Fibroblast of skin of abdomen (primary cell): ENCODE results near the gene VSTM4.
A peak's percentile ranks its signal among the peaks of the same experiment; 100 is the strongest.

Experiments
- DNase-seq: peaks from one replicate; pipeline ENCODE4 v3.0.0-alpha.2; 2013

The VSTM4 gene

DNA sequence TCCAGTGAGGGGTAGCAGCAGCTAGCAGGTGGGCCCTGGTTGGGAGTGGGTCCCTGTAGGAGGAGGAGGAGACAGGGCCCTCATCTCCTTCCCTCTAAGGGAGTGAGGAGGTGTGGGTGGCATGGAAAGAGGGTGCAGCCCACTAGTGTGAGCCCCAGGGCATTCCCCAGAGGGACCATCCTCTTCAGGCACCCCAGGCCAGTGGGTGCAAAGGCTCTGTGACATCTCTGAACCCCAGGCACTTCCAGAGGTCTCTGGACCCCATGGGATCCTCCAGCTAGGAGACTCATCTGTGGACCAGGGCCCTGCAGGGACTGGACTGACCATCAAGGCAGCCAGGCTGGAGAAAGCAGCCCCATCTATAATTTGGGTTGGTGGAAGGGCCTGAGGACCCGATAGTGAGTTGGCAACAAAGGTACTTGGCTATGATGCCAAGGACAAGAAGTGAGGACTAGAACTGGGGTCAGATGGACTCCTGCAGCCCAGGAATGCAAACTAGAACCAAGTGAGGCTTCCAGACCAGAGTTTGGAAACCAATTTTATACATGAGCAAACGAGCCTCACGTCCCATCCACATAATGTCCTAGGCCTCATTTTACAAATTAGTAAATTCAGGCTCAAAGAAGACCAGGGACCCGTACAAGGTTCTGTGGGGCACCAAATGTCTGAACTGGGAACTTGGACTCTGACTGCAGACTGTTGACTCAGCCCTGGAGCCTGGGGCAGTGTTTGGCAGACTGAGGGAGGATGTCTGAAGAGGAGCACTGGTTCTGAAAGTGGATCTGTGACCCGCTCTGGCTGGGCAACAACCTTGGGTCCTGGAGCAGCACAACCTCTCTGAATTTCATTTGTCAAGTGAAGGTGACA is 1.4 kb upstream of the VSTM4 start:
- no peak for DNase-seq

DNA sequence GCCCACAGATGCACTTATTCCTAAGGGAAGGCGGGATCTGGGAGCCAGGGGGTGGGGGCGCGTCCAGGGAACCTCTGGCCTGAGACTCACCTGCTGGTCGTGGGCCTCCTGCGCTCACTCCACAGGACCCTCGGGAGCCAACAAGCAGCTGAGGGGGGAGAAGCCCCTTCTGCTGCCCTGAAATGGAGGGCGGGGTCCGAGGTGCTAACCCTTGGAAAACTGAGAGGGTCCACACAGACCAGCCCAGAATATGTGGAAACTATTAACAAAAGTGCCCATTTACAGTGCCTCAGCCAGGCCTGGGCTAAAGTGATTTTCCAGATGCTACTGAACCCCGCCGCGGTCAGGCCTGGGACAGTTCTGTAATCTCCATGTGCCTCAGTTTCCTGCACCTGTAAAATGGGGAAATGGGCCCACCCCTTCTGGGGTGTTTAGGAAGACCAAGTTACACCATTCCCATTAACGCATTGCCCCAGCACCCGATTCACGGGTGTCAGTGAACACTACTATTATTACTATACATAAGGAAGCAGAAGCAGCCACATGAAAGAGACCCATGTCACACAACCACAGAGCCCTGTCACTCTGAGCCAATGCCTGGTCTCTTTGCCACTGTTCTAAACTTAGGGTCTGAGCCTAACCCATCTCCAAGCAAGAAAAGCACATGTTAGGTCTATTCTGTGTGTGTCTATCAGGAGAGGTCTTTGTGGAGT is 630 bp upstream of the VSTM4 start:
- DNase-seq, result no peak

DNA sequence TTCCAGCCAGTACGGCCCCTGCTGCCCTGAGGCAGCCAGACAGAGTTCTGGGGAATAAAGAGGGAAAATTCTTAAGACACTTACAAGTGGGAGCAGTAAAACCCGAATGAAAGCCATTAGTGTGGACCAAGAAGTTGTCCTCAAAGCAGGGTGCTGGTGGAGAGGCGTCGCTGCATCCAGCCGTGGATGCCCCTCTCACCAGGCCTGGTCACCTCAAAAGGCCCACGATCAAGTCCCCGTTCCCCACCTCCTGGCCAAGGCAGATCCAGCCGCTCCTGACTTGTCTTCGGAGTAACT is 656 bp downstream of the VSTM4 start:
- no peak for DNase-seq

DNA sequence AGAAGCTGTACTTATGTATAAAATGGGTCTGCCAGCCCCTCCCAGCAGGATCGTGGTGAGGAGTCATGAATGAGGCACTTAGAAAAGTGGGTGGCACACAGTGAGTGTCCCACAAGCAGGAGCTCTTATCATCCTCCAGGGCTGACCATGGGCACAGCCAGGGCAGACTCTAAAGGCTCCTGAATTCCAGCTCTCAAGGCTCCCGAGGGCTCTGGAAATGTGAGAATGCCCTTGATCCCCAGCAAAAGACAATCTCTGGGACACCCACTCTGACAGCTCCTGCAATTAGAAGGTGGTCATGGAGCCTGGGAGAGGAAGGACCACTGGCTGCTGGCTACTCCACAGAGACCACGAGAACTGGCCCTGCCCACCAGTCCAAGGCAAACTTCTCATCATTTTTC is 1.6 kb downstream of the VSTM4 start:
- DNase-seq, result no peak

DNA sequence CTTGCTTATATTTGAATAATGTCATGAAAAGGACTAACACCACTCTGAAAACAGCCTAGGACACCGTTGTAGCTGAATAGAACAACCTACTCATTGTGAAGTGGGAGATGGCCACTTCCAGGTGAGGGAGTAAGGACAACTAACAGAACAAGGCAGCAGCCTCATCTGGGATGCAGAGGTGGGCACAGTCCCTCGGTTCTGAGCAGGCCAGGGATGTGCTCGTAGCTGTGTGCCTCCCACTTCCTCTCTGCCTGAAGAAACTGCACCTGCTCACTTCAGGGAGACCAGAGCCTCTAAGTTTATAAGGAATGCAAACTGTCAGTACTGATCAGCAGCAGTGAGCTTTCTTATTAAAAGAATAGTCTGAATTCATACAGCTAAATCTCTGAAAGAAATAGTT is 2.5 kb downstream of the VSTM4 start:
- DNase-seq, result no peak

DNA sequence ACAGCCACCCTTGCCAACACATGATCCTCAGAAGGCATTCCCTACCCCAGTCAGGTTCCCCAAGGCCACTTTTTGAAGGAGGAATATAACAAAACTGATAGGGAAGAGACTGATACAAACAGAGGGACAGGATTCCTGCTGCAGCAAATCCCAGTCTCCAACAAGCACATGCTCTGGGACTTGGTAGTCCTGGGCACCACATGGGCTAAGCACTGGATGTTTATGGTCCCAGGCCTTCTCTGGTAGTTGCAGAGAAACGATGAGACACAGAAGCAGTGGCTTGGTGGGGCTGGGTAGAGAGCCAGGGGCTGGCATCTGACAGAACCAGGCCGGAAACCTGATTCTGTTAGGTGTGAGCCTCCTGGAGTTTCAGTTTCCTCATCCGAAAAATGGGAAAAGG is 3.2 kb downstream of the VSTM4 start:
- DNase-seq, result no peak

DNA sequence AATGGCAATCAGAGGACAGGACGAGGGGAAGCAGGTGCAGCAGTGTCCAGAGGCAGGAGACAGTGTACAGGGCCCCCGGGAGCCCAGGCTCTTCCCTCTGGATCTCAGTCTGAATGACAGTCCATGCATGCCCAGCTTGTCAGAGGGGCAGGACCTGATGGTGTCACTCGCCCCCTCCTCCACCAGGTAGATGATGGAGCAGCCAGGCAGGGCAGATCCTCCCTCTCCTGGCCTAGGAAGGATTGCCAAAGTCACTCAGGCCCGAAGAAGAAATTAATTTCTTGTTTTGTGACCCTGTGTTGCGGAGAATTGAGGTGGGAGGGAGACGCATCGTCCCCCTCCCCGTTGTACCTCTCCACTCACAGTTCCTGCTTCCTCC is 4.0 kb downstream of the VSTM4 start:
- no peak for DNase-seq

DNA sequence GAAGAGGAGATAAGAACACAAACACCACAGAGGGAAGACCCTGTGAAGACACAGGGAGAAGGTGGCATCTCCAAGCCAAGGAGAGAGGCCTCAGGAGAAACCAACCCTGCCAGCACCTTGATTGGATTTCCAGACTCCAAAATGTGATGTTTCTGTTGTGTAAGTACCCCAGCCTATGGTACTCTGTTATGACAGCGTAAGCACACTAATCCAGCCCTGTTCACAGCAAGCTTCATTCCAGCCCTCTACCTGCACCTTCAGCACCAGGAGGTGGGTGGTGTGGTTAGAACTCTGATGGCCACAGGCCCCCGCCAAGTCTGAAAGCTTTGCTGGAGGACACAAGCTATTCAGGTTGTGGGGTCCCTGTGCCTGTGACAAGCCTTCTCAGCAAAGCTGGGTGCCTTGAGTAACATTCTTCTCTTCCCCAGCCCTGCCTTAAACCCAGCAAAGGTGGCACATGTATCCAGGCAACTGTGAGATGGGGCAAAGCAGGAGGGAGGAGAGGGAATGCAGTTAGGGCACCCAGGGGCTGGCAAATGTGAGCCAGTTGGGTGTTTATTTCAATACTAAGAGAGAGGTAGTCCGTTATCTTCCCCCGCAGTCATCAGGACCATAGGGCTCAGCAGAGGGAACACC is 4.5 kb downstream of the VSTM4 start:
- no peak for DNase-seq

DNA sequence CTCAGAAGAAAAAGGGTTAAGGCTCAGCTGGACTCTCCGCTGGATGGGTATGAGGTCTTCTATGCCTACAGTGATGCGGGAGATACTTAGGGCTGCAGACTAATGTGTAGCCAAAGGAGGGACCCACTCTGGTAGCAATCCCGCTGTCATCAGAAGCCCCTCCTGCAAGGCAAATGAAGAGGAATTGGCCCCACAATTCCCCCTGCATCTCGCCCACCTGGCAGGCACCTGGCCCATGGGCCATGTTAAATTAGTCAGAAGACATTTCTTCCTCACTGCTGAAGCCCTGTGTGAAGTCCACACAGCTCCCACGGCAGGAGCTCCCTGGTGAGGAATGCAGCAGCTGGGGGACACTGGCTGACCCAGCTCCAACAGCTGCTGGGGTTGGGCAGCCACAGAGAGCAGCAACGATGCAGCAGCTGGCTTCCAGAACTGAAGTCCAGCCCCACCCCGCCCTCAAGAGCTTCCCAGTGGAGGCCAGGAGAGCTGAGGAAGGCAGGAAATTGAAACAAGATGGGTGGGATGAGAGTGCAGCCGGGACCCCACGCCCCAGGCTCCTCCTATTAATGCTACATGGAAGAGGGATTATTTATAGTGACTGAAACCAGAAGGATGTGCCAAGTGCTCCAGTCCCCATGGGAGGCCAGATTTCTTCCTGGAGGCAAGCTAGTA is 5.5 kb downstream of the VSTM4 start:
- peak; percentile 88 for DNase-seq

DNA sequence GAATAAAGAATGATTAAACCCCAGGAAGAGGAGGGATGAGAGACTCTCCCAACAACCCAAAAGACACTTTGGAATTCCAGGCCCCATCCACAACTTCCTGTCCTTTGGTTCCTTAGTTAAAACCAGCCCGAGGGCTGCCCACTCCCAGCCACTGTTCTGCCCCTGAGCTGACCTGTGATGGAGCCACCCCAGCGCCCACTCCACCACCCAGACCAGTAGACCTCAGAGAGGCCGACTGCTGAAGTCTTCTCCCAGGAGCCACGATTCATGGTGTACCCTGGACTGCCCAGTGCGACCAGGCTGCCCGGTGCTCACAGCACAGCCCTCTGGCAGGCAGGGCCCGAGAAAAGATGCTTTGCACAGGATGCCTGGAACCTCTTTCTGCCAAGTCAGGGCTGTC is 6.7 kb downstream of the VSTM4 start:
- DNase-seq, result no peak

DNA sequence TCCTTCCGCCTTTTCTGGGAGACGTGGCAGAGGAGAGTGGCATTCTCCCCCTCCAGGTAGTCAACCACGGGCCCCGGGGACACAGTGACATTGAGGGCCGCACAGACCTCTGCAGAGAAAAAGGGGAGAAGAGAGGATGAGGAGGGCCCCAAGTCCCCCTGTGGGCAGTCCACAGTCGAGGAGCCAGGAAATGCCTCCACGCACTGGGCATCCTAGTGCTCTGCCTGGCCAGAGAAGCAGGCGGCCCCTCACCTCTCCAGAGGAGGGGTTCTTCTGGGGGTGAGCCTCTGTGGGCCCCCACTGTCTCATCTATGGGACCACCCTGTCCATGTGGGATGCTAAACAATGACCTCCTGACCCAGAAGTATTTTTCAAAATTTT is 7.4 kb downstream of the VSTM4 start:
- no peak for DNase-seq

DNA sequence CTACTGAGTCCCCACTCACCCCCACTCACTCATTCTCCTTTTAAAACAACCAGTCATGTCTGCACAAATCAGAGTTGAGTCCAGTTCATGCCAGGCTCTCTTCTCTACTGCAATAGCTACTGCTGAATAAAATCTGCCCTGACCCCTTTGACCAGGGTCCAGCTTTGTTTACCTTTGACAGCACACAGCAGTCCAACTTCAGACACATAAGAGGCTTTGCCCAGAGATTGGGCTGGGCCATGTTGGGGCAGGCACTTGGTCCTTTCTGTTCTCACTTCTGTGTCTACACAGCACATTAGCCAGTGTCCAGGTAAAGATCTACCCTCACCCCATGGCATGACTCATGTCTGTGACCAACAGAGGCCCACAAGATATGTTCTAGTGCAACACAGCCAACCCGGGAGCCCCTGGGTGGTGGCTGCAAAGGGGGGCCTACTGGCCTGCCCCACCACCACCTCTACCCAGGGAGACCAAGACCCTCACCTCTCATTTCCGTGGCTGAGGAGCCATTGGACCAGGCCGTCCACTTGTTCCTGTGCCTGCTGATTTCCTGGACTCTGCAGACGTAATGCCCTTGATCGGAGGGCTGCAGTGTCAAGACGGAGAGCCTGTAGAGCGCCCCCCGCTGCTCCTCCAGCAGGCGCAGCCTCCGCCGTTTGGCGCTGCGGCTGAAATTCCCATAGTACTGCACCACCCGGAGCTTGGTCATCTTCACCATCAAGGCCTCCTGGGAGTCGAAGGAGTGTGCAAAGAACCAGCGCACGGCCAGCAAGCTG is 8.0 kb downstream of the VSTM4 start:
- no peak for DNase-seq

DNA sequence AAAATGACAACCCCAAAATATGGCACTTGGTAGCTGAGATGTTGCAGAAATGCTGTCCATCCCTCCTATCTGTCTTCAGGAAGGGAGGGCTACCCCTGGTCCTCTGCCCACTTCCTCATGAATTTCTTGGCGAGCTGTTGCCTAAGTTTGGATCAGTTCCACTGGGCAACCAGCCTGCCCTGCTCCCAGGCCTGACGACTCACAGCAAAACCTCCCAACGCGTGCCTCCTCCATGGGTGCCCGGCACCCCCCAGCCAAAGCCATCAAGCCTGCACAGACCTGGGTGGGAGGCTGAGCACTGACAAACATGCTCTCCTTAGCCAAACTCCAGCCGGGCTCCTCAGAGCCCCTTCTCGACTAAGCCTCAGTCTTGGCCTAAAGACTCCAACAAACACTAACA is 8.9 kb downstream of the VSTM4 start:
- no peak for DNase-seq

DNA sequence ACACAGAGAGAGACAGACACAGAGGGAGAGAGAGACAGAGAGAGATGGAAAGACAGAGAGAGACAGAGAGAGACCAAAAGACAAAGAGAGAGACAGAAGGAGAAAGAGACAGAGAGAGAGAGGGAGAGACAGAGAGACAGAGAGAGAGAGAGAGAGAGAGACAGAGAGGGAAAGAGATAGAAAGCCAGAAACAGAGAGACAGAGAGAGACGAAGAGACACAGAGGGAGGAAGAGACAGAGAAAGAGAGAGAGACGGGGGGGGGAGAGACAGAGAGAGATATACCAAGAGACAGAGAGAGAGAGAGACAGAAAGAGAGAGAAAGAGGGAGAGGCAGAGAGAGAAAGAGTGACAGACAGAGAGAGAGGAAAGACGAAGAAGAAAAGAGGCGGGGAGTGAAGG is 10.2 kb downstream of the VSTM4 start:
- DNase-seq, result no peak

DNA sequence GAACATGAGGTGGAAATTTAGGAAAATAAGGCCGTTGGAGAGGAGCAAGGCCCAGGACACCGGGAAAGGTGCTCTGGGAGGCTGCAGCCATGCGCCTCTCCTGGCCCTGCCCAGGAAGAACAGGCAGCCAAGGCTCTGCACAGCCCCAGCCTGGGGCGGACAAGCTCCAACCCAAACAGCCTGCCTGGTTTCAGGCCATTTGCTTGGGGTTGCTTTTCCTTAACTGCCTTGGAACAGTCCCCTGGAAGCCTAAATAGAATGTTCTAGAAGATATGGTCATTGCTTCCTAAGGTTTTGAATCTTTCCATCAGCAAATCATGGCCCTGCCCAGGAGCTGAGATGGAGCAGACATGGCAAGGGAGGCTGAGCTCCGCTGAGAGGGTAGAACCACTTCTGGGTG is 11.0 kb downstream of the VSTM4 start:
- DNase-seq, result no peak

DNA sequence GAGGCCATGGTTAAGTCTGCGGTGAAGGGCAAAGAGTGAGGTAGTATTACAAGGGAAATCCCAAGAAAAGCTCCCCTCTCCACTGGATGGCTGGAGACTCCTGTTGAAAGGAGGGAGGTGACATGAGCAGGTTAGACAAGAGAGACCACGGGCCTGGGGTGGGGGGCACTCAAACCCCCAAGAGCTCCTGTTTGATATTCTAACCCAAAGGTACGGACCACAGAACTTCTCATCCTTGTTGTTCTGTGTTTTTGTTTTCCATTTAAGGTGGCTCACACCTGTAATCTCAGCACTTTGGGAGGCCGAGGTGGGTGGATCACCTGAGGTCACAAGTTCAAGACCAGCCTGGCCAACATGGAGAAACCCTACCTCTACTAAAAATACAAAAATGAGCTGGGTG is 11.6 kb downstream of the VSTM4 start:
- DNase-seq, result no peak

DNA sequence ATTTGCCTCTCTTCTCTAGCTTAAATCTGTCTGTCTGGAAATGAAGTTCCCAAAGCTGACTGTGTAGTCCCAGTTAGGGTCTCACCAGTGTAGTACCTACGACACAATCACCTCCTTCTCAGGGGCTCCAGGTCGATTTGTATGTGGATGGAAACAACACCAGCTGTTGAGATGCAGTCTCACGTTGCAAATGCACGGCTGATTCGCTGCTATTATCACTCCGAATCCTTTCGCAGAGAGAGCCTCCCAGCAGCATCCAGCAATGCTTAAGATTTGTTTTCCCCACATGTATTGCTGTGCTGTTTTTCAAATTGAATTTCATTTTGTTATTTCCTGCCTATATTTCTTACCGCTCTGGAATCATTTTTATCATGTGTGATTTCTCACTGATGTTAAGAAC is 16.3 kb downstream of the VSTM4 start:
- no peak for DNase-seq

DNA sequence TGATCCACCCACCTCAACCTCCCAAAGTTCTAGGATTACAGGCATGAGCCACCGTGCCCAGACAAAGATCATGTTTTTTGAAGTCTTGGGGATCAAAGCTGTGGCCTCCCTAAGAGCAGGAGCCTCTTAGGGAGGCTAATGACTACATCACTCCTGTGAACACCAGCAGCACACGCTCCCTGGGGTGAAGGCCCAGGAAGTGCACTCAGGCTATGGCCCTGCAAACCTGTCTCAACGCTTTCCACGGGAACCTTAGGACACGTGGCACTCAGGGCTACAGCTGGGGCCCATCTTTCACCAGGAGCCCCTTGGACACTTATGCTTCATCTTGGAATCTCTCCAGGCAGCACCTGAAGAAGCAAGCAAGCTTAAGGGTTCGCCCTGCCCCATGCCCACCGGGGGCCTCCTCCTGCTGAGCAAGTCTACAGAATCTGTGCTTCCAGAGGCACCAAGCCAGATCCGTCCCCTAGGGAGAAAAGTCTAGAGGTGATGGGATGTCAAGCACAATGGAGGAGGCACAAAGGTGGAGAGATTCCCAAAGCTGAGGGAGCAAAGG is 18.4 kb downstream of the VSTM4 start:
- DNase-seq, result no peak

DNA sequence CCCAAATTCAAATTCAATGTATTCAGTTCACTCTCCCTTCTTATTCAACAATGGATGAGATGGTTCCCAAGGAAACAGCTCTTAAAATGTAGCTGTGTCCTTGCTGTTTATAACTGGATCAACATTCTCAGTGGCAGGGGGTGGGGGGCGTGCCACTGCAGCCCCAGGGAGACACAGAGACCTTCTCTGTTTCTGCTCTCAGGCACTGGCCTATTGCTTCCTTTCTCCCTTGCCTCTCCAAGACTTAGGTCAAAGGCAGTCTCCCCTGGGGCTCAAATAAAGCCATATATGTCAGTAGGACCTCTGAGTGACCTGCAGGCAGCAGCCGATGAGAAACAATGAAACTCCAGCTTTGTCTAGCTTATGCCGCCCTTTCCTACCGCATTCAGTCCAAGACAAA is 20.7 kb downstream of the VSTM4 start:
- no peak for DNase-seq

DNA sequence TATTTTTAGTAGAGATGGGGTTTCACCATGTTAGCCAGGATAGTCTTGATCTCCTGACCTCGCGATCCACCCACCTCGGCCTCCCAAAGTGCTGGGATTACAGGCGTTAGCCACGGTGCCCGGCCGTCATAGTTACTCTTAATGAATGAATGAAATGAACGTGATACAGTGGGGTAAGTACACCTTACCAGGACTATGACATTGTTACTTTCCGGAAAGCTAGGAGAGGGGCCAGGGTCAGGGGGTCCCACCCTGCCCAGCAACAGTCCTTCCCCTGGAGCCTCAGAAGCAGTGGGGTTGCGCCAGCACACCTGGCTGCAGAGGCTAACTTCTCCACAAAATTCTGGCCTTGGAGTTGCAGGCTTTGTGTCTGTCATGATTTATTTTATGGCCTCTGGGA is 21.4 kb downstream of the VSTM4 start:
- DNase-seq, result no peak

DNA sequence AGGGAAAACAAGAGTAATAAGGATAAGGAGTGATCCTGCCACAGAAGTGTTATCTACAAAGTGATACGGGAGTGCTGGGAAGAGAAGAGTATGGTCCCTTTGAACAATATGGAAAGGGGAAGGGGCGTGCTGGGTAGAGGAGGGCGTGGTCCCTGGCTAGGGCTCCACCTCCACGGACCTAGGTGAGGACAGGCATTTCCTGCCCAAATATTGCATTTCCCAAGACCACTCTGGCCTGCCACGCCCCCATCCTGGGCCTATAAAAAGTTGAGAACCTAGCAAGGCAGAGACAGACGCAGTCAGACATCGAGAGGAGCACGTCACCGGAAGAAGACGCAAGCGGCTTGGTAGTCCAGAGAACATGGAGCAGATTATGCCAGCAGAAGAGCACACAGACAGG is 22.8 kb downstream of the VSTM4 start:
- DNase-seq, result no peak

DNA sequence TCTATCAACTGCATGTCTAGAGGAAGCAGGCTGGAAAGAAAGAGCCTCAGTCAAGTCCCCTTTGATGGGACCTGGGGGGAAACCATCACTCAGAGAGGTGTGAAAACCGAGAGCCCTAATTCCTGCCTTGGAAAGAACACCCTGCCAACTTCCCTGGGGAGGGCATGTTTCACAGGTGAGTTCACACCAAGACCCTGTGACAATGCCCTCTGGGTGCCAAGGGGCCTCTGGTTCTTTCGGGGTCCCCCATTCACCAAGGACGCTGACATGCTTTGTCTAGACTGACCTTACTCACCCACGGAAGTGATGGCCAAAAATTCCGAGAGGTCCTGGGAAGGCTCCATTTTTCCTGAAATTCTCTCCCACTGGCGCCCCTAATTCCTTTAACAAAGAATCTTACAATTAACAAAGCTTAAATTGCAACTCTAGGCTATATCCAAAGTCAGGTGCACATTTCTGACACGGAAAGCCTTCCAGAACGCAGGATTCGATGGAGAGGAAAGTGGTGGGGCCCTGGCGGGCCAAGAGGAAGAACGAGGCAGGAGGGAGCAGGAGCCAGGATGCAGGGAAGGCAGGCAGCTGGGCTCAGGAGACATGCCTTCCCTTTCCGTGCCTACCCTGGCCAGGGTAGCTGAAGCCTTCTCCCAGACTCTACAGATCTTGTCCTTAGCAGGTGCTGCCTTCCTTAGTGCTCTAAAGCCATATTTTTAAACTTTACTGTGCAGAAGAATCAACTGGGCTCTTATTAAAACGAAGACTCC is 23.7 kb downstream of the VSTM4 start:
- no peak for DNase-seq
